ENCODE results near the gene RGS4. TPM values are rescaled to one million over a fixed set of nuclear protein-coding genes. Genes with fewer than 3 reads are reported as not detected.

Gene RGS4
- total RNA-seq, 1 donor from 2014 or later = 38.1 TPM

DNA sequence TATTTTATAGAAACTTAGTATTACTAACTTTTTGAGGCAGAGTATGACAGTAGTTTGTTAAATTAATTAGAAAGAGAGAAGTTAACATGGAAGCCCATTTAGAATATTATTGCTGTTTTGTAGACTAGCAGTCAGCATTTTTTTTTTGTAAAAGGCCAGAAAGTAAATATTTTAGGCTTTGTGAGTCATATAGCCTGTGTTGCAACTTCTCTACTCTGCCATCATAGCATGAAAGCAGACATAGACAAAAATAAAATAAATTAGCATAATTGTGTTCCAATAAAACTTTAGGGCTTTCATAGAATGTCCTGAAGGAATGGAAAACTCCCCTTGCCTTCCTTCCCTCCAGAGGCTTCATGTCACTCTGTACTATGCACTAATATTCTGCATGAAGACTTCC lies 12.3 kb upstream of the RGS4 start:
- Mint-ChIP-seq H3K27me3 (no peaks in the 10 kb centered on the region), H3K4me1 (ENCODE audit: unreplicated experiment) (peaks cover 15% of the 10 kb centered on the region), H3K36me3 (no peaks in the 10 kb centered on the region), H3K9me3 (no peaks in the 10 kb centered on the region), H3K4me3 (no peak overlapping the region), H3K27ac (no peak overlapping the region)
- TF ChIP-seq, protein P1, sequence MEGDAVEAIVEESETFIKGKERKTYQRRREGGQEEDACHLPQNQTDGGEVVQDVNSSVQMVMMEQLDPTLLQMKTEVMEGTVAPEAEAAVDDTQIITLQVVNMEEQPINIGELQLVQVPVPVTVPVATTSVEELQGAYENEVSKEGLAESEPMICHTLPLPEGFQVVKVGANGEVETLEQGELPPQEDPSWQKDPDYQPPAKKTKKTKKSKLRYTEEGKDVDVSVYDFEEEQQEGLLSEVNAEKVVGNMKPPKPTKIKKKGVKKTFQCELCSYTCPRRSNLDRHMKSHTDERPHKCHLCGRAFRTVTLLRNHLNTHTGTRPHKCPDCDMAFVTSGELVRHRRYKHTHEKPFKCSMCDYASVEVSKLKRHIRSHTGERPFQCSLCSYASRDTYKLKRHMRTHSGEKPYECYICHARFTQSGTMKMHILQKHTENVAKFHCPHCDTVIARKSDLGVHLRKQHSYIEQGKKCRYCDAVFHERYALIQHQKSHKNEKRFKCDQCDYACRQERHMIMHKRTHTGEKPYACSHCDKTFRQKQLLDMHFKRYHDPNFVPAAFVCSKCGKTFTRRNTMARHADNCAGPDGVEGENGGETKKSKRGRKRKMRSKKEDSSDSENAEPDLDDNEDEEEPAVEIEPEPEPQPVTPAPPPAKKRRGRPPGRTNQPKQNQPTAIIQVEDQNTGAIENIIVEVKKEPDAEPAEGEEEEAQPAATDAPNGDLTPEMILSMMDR (conservative IDR thresholded peaks at IDR 0.05) = no peak
- DNase-seq (ENCODE audit: extremely low spot score, unreplicated experiment) = no peak

DNA sequence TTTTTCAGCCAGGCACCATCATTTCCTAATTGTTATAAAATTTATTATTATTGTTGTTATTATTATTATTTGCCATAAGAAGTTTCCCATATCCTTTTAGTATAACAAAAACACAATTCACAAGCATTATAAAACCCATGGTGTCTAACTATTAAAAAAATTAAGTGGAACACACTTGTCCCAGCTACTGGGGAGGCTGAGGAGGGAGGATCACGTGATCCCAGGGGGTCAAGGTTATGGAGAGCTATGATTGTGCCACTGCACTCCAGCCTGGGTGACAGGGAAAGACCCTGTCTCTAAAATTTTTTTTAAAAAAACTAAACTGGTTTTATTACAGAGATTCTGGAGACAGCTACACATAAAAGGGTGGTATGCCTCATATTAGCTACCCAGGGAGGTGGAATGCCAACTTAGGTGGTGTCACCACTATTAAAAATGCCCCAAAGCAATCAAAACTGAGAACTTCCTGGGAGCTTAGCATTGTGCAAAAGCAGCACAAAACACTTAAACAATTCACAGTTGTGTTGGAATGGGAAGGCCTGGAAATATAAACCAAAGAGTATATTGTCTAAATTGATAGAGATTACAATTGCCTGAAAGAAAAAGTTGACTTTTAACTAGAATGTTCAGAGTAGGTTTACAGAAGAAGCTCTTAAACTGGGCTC lies 8.7 kb upstream of the RGS4 start:
- TF ChIP-seq, protein P1 (conservative IDR thresholded peaks at IDR 0.05) = no peak
- no peaks in the 10 kb centered on the region for H3K36me3 Mint-ChIP-seq
- no peak overlapping the region for H3K27ac Mint-ChIP-seq
- no peak for DNase-seq (ENCODE audit: extremely low spot score, unreplicated experiment)
- no peaks in the 10 kb centered on the region for H3K9me3 Mint-ChIP-seq
- H3K4me1 Mint-ChIP-seq (ENCODE audit: unreplicated experiment) = peaks cover 25% of the 10 kb centered on the region
- no peaks in the 10 kb centered on the region for H3K27me3 Mint-ChIP-seq
- H3K4me3 Mint-ChIP-seq = no peak overlapping the region

DNA sequence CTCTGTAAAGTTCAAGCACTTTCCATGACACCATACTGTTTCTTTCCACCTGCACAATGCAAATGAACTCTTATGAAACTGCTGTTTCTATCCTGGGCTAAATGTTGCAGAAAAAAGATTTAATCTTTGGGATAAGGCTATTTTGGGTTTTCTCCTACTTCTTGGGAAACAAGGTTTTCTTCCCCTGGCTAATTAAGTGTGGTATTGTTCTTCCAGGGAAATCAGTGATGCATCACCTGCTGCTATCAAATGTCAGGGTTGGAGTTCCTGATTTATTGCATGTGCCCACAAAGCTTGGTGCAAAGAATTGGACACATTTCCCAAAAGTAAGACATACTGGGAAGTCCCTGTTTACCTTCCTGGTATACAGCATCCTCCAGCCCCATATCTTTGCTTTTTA lies 6.0 kb upstream of the RGS4 start:
- H3K36me3 Mint-ChIP-seq = no peaks in the 10 kb centered on the region
- peaks cover 6% of the 10 kb centered on the region for H3K27me3 Mint-ChIP-seq

DNA sequence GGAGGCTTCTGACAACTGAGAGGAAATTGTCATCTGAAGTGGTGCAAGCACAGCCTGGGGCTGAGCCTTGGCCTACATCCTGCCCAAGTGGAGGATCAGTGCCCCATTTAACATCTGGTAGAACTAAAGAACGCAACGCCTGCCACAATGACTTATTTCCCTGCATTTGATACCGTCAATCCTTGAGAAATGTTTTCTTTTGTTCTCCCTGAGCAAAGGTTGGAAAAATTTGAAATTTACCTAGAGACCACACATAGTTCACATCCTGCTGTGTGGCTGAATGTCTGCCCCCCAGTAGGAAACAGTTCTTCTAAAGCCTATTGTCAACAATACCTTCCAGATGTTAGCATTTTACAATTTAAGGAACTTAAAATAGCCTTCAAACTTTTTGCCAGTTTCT lies 5.6 kb upstream of the RGS4 start:
- Mint-ChIP-seq H3K4me3 (no peak overlapping the region), H3K4me1 (ENCODE audit: unreplicated experiment) (peaks cover 23% of the 10 kb centered on the region), H3K27me3 (peaks cover 10% of the 10 kb centered on the region), H3K9me3 (no peaks in the 10 kb centered on the region), H3K27ac (no peak overlapping the region), H3K36me3 (no peaks in the 10 kb centered on the region)
- no peak for DNase-seq (ENCODE audit: extremely low spot score, unreplicated experiment)
- TF ChIP-seq, protein P1 (conservative IDR thresholded peaks at IDR 0.05) = no peak

More for the DNA sequence above, 6.0 kb upstream of the RGS4 start:
- Mint-ChIP-seq H3K9me3 (no peaks in the 10 kb centered on the region), H3K27ac (no peak overlapping the region), H3K4me1 (ENCODE audit: unreplicated experiment) (peaks cover 23% of the 10 kb centered on the region), H3K4me3 (no peak overlapping the region)
- TF ChIP-seq, protein P1 (conservative IDR thresholded peaks at IDR 0.05) = no peak
- no peak for DNase-seq (ENCODE audit: extremely low spot score, unreplicated experiment)

DNA sequence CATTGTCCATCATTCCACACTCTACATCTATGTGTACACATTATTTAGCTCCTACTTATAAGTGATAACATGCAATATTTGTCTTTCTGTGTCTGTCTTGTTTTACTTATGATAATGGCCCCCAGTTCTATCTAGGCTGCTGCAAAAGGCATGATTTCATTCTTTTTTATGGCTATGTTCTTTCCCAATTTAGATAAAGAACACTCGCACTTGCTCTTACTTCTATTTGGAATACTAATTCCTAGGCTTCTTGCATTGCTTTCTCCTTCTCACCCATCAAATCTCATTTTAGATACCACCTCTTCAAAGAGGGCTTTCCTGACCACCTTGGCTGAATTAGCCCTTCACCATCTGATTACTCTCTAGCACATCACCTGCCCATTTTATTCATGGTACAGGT lies 3.0 kb upstream of the RGS4 start:
- no peak overlapping the region for H3K27ac Mint-ChIP-seq
- H3K4me1 Mint-ChIP-seq (ENCODE audit: unreplicated experiment) = peaks cover 31% of the 10 kb centered on the region
- peaks cover 24% of the 10 kb centered on the region for H3K27me3 Mint-ChIP-seq
- TF ChIP-seq, protein P1 (conservative IDR thresholded peaks at IDR 0.05) = no peak
- no peak for DNase-seq (ENCODE audit: extremely low spot score, unreplicated experiment)
- no peaks in the 10 kb centered on the region for H3K36me3 Mint-ChIP-seq
- no peaks in the 10 kb centered on the region for H3K9me3 Mint-ChIP-seq
- H3K4me3 Mint-ChIP-seq = no peak overlapping the region
